ENCODE measurements around the gene ASB4.

Gene ASB4

DNA sequence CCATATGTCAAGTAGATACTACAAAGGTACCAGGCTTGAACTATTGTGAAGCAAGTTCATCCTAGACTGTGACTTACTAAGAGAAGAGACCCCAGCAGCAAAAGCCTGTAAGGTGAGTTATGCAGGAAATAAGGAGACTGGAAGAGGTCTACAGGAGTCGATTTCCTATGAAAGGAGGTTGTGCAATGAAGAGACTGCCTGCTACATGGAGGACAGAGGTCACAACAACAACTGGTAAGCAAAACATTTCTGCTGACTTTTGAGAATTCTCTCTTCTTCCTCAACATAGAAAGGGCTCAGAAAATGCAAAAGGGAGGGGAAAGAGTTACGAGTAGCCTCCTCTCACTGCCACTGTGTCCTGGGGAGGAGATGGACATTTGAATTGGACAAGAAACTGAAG lies 68.2 kb downstream of the ASB4 start:
- DNase-seq (ENCODE audit: low spot score): no peak

GRCh38 chr7:95556777-95557176 lies 71.0 kb downstream of the ASB4 start:
- DNase-seq (ENCODE audit: low spot score): no peak

DNA sequence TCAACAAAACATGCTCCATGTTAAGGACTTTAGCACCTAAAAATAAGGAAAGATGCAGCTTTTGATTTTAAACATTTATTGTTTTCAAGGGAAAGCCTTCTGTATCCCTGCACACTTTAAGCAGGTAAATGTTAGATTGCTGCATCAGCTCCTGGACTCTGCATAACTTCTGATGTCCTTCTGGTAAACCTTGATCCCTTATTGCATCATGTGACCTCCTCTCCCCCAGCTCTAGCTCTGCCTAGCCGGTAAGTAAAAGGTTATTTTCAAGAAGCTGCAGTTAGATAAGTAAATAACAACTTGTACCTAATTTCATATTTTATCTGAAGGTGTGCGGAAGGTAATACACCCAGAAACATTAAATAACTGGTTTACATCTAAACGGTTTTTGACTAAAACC lies 73.1 kb downstream of the ASB4 start:
- no peak for DNase-seq (ENCODE audit: low spot score)

DNA sequence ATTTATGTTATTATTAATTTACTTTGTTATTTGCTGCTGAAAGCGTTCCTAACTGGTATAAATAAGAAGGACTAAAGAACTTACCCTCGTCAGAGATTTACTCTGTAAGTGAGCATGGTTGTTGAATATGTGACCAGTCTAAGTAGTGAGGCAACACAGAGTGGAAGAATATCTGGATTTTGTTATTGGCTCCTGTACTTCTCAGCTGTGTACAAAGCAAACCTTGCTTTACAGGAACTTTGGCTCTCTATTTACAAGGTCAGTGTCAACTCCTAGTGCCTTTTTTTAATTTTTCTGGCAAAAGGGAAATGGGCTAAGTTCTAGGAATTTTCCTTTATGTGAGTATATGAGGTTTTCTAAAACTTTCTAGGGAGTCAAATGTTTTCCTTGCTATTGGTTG lies 74.9 kb downstream of the ASB4 start:
- DNase-seq (ENCODE audit: low spot score): no peak

- DNase-seq (ENCODE audit: low spot score): no peak
These were observed 84.0 kb downstream of the ASB4 start for GRCh38 chr7:95569720-95570119.

- DNase-seq (ENCODE audit: low spot score): no peak
These were observed 91.4 kb downstream of the ASB4 start for GRCh38 chr7:95577137-95577536.

DNA sequence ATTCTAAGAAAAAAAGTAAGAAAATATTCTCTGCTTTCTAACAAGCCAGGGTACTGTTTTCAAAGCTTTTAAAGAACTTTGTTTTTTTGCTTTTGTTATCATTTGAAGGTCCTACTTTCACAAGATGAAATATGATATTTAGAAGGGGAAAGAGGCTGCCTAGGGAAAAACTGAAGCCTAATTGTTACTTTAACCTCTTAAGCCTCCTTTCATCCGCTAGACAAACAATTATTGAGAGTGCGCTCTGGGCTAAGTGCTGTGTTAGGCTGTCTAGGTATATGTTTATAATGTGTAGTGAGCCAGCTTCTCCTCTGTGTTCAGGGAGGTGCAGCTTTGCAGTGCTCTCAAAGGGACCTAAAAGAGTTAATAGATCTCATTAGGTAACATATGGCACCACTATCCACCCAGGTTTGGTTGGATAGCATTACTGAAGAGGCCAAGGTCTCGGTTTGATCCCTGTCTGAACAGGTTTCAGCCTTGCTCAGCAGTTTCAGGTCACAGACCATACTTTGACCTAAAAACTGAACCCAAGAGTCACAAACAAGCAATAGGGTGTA lies 92.6 kb downstream of the ASB4 start:
- DNase-seq (ENCODE audit: low spot score): no peak

GRCh38 chr7:95579318-95579717 lies 93.6 kb downstream of the ASB4 start:
- no peak for DNase-seq (ENCODE audit: low spot score)

DNA sequence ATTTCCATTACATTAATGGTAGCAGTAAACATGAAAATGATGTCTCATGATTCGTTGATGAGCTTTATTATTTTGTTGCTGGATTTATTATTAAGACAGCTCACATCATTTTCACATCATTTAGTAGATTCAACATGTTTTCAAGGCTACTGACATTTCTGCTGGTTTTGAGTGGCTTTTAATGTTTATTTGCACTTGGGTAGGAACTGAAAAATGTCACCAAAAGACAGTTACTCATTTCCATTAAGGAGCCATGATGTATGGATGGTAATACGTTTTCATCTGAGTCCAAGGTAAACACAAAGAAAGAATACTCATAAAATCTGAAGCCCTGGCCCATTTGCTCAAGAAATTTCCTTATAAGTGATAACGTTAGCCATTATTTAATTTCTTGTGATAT lies 95.7 kb downstream of the ASB4 start:
- DNase-seq (ENCODE audit: low spot score): no peak

DNA sequence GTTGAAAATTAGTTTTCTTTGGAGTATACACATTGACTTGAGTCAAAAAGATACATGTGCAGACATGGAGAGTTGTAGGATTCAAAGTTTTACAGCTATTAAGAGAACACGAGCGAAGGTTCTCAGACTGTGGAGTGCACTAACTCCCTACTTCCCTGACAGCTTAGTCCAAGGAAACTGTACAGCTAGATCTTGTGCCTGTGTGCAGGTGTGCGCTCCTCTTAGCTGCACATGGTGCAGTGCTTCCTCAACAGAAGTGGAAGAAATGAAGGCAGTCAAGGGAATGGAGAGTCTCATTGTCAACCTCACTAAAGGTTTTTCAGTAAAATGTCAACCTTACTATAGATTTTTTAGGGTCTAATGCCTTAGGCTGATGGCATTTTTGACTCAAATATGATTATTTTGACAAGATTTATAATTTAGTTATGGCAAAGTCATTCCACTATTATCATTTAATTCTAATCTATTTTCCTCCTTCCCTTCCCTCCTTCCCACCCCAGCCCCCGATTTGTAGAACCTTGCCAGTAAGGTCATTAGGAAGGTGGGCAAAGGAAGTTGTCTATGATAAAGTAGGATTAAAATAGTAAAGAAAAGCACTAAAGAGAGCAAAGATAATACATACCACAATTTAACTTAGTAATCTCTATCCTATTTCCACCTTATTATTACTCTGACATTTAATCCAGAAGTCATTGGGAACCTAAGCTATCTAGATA lies 97.0 kb downstream of the ASB4 start:
- no peak for DNase-seq (ENCODE audit: low spot score)

GRCh38 chr7:95583834-95584621 lies 98.3 kb downstream of the ASB4 start:
- DNase-seq (ENCODE audit: low spot score): no peak

DNA sequence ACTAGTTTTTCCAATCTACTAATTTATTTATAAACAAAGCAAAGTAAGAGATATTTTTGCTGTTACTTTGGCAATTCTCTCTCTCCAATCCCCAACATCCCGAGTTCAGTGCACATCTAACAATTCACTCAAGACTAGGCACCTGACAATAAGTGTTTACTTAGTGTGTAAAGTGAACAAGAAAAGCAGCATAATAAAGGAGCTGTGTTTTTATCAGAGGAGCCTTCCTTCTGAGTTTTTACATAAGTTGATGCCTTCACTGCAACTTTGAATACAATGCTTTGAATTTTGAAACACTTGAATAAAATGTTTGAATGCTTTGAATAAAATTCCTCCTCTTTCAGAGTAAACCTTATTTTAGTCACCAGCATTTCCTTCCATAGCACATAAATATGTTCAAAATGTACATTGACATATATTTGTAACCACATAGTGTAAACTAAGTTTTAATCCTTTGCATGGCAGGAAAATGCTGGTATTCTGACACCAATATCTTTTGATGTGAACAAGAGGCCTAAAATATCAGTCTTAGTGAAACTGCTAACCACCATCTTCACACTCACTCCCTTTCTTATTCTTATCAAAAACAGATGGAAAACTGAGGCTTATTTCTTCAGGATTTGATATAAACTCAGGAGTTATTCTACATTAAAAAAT lies 99.2 kb downstream of the ASB4 start:
- no peak for DNase-seq (ENCODE audit: low spot score)

- no peak for DNase-seq (ENCODE audit: low spot score)
These were observed 99.7 kb downstream of the ASB4 start for GRCh38 chr7:95585426-95585789.

- no peak for DNase-seq (ENCODE audit: low spot score)
These were observed 101.2 kb downstream of the ASB4 start for GRCh38 chr7:95586951-95587301.

DNA sequence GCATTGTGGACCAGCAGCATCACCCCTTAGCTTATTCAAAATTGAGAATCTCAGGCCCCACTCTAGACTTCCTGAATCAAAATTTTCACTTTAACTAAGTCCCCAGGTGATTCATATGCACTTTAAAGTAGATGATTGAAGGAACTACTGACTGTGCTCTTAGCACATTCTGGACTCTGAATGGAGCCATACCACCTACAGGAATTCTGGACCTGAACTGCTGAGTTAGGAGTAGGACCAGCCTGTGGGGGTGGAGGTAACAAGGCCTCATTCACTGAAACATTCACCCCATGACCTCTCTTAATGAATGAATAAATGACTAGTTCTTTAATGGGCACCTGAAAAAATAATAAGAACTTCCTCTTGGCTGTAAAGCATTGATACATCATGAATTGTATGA lies 103.3 kb downstream of the ASB4 start:
- DNase-seq (ENCODE audit: low spot score): no peak

DNA sequence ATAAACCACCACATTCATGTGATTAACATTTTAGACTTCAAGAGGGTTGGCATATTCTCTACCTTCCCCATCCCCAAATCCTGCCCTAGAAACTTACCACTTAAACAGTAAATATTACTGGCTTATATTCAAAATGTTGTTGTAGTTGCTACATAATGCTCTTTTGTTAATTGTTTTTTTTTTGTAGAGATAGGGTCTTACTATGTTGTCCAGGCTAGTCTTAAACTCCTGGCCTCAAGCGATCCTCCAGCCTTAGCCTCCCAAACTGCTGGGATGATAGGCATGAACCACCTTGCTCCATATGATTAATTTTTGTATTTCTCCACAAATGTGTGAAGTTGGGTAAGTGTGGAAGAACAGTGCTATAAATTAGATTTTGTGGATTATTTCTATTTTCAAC lies 104.0 kb downstream of the ASB4 start:
- DNase-seq (ENCODE audit: low spot score): no peak
